ENCODE measurements around the gene PTDSS2. TPM values are rescaled to one million over a fixed set of nuclear protein-coding genes. Genes with fewer than 3 reads are reported as not detected.

Gene PTDSS2
- total and polyA plus RNA-seq, 2 of the 13 experiments (the other 11 are each of a cell fraction or from before 2014, with no cell fraction given): 21.7 to 26.4 TPM

GRCh38 chr11:536841-537621 is 87.0 kb downstream of the PTDSS2 start, which contains the start of gene LRRC56 (continued):
- TF ChIP-seq, protein P1, sequence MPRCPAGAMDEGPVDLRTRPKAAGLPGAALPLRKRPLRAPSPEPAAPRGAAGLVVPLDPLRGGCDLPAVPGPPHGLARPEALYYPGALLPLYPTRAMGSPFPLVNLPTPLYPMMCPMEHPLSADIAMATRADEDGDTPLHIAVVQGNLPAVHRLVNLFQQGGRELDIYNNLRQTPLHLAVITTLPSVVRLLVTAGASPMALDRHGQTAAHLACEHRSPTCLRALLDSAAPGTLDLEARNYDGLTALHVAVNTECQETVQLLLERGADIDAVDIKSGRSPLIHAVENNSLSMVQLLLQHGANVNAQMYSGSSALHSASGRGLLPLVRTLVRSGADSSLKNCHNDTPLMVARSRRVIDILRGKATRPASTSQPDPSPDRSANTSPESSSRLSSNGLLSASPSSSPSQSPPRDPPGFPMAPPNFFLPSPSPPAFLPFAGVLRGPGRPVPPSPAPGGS (CRISPR knock-in tag; IDR thresholded peaks at IDR 0.05): no peak
- TF ChIP-seq SALL1 (CRISPR knock-in tag; IDR thresholded peaks at IDR 0.05) (no peak), SRY (CRISPR knock-in tag; IDR thresholded peaks at IDR 0.05) (0 out of 2 replicates have a peak, but pooled peaks have one; percentile 21), ZNF564 (CRISPR knock-in tag; IDR thresholded peaks at IDR 0.05) (no peak), BORCS8-MEF2B (CRISPR knock-in tag; IDR thresholded peaks at IDR 0.05) (no peak), IRF2 (CRISPR knock-in tag; IDR thresholded peaks at IDR 0.05) (no peak), RFX3 (CRISPR knock-in tag; IDR thresholded peaks at IDR 0.05) (peak; percentile 98), CREM (IDR thresholded peaks at IDR 0.05) (no peak), CREM (CRISPR knock-in tag; IDR thresholded peaks at IDR 0.05) (no peak), NCOA2 (CRISPR knock-in tag; IDR thresholded peaks at IDR 0.05) (no peak), CHCHD3 (CRISPR knock-in tag; IDR thresholded peaks at IDR 0.05) (no peak), RERE (CRISPR knock-in tag; IDR thresholded peaks at IDR 0.05; ENCODE audit: low read depth) (no peak), ZZZ3 (CRISPR knock-in tag; IDR thresholded peaks at IDR 0.05; ENCODE audit: borderline replicate concordance) (no peak), SIN3A (IDR thresholded peaks at IDR 0.05; ENCODE audit: borderline replicate concordance, low read depth, low read length) (peak; percentile 63; the same call in 1 of the 2 replicates), SOX5 (CRISPR knock-in tag; IDR thresholded peaks at IDR 0.05; ENCODE audit: borderline replicate concordance) (0 out of 2 replicates have a peak, but pooled peaks have one; percentile 8), TFDP1 (CRISPR knock-in tag; IDR thresholded peaks at IDR 0.05; ENCODE audit: borderline replicate concordance) (no peak), ZNF780A (CRISPR knock-in tag; IDR thresholded peaks at IDR 0.05) (no peak)
- TF ChIP-seq, protein P2, sequence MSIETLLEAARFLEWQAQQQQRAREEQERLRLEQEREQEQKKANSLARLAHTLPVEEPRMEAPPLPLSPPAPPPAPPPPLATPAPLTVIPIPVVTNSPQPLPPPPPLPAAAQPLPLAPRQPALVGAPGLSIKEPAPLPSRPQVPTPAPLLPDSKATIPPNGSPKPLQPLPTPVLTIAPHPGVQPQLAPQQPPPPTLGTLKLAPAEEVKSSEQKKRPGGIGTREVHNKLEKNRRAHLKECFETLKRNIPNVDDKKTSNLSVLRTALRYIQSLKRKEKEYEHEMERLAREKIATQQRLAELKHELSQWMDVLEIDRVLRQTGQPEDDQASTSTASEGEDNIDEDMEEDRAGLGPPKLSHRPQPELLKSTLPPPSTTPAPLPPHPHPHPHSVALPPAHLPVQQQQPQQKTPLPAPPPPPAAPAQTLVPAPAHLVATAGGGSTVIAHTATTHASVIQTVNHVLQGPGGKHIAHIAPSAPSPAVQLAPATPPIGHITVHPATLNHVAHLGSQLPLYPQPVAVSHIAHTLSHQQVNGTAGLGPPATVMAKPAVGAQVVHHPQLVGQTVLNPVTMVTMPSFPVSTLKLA (IDR thresholded peaks at IDR 0.05): peak; percentile 97
- TF ChIP-seq, protein P3, sequence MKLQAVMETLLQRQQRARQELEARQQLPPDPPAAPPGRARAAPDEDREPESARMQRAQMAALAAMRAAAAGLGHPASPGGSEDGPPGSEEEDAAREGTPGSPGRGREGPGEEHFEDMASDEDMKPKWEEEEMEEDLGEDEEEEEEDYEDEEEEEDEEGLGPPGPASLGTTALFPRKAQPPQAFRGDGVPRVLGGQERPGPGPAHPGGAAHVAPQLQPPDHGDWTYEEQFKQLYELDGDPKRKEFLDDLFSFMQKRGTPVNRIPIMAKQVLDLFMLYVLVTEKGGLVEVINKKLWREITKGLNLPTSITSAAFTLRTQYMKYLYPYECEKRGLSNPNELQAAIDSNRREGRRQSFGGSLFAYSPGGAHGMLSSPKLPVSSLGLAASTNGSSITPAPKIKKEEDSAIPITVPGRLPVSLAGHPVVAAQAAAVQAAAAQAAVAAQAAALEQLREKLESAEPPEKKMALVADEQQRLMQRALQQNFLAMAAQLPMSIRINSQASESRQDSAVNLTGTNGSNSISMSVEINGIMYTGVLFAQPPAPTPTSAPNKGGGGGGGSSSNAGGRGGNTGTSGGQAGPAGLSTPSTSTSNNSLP (IDR thresholded peaks at IDR 0.05; ENCODE audit: low read depth, low read length): no peak
